Smooth muscle cell (in vitro differentiated cells): ENCODE results near the gene LILRA6. TPM values are rescaled to one million over a fixed set of nuclear protein-coding genes. Genes with fewer than 3 reads are reported as not detected.
"Not testable (repeated sequence)": the region's sequence is repeated elsewhere in the genome, so short reads cannot be mapped to it uniquely, and the experiment has no call there.

Source experiments
- DNase-seq: peaks from one replicate; lab custom pipeline; 2025; ENCODE audit not compliant: unreplicated experiment; lab: John Stamatoyannopoulos, UW
- H2AFZ ChIP-seq: fragments of 200-600 bp; sonication (generic); 2 replicates; pipeline ENCODE4 v1.6.0; 2016; ENCODE audit warnings: antibody characterized with exemption, low read depth, mild to moderate bottlenecking
- H3F3A ChIP-seq: fragments of 200-600 bp; sonication (generic); 2 replicates; pipeline ENCODE4 v1.6.0; 2017; ENCODE audit warnings: antibody characterized with exemption, low read depth
- H3K27ac ChIP-seq: fragments of 200-600 bp; sonication (generic); 2 replicates; pipeline ENCODE4 v1.5.1; 2016; ENCODE audit warnings: low read depth, mild to moderate bottlenecking
- H3K27me3 ChIP-seq: fragments of 200-600 bp; sonication (generic); 2 replicates; pipeline ENCODE4 v1.6.1; 2016; ENCODE audit warnings: low read depth, mild to moderate bottlenecking
- H3K36me3 ChIP-seq: fragments of 200-600 bp; sonication (generic); 2 replicates; pipeline ENCODE4 v1.5.1; 2016; ENCODE audit warnings: low read depth
- H3K4me1 ChIP-seq: fragments of 200-600 bp; sonication (generic); 2 replicates; pipeline ENCODE4 v1.5.1; 2016; ENCODE audit warnings: low read depth
- H3K4me2 ChIP-seq: fragments of 200-600 bp; sonication (generic); 2 replicates; pipeline ENCODE4 v1.6.0; 2016; ENCODE audit warnings: mild to moderate bottlenecking
- H3K4me3 ChIP-seq: fragments of 200-600 bp; sonication (generic); 2 replicates; pipeline ENCODE4 v1.5.1; 2016; ENCODE audit warnings: mild to moderate bottlenecking
- H3K79me2 ChIP-seq: fragments of 200-600 bp; sonication (generic); 2 replicates; pipeline ENCODE4 v1.6.0; 2016; ENCODE audit warnings: low read depth, mild to moderate bottlenecking
- H3K9ac ChIP-seq: fragments of 200-600 bp; sonication (generic); 2 replicates; pipeline ENCODE4 v1.6.0; 2016; ENCODE audit warnings: low read depth
- H3K9me3 ChIP-seq: fragments of 200-600 bp; sonication (generic); replicated peaks from 2 replicates; pipeline ENCODE4 v1.5.1; 2016; ENCODE audit warnings: low read depth
- H4K20me1 ChIP-seq: fragments of 200-600 bp; sonication (generic); 2 replicates; pipeline ENCODE4 v1.6.0; 2016; ENCODE audit warnings: low read depth
- WGBS: methylation state at CpG from one replicate; pipeline ENCODE4 v1.1.7; 2016; ENCODE audit warnings: low lambda C conversion rate; 5-methylcytosine and 5-hydroxymethylcytosine counted together
- polyA plus RNA-seq: library from polyadenylated mRNA; unstranded; fragments of >200 nt; fragmentation: Nextera tagmentation; extraction: Ambion mirVana; gene quantifications from 2 replicates; pipeline ENCODE4 v1.2.1, GENCODE V29; 2016
- total RNA-seq: library from RNA; depleted of rRNA; stranded (reverse); fragments of >200 nt; gene quantifications from 2 replicates; pipeline ENCODE4 v1.2.3, GENCODE V29; 2014
- TF ChIP-seq, protein P1 (sequence below): fragments of 200-600 bp; sonication (generic); IDR thresholded peaks from 2 replicates; pipeline ENCODE4 v1.5.1; 2017; ENCODE audit warnings: borderline replicate concordance, mild to moderate bottlenecking, antibody characterized with exemption; ENCODE audit not compliant: insufficient read depth, poor library complexity, severe bottlenecking

Gene LILRA6
- total and polyA plus RNA-seq, 2 experiments from 2014 or later: not detected

DNA sequence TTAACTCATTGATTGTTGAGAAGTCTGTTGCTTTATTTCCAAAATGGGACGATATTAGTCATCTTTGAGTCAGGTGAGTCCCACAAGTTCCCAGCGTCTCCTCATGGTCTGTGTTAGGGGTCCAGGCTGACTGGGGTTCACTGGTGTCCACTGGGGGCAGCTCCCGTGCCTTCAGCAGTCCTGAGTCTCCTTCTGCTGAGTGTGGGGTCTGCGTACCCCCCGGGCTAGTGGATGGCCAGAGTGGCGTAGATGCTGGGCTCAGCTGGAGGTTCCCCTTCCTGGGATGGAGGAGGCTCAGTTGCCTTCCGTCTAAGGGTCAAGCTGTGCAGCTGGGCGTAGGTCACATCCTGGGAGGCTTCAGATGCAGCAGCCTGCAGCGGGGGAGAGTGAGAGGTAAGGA, 25.7 kb downstream of the LILRA6 start:
- no peaks in the 10 kb centered on the region for H3F3A ChIP-seq
- H3K27me3 ChIP-seq: no peaks in the 10 kb centered on the region
- H2AFZ ChIP-seq: no peak overlapping the region
- WGBS: 92% methylated on average over 8 of the region's 9 CpGs
- H3K4me3 ChIP-seq: no peak overlapping the region
- H3K4me2 ChIP-seq: no peak overlapping the region
- no peak overlapping the region for H3K9ac ChIP-seq
- no peaks in the 10 kb centered on the region for H3K36me3 ChIP-seq
- TF ChIP-seq, protein P1, sequence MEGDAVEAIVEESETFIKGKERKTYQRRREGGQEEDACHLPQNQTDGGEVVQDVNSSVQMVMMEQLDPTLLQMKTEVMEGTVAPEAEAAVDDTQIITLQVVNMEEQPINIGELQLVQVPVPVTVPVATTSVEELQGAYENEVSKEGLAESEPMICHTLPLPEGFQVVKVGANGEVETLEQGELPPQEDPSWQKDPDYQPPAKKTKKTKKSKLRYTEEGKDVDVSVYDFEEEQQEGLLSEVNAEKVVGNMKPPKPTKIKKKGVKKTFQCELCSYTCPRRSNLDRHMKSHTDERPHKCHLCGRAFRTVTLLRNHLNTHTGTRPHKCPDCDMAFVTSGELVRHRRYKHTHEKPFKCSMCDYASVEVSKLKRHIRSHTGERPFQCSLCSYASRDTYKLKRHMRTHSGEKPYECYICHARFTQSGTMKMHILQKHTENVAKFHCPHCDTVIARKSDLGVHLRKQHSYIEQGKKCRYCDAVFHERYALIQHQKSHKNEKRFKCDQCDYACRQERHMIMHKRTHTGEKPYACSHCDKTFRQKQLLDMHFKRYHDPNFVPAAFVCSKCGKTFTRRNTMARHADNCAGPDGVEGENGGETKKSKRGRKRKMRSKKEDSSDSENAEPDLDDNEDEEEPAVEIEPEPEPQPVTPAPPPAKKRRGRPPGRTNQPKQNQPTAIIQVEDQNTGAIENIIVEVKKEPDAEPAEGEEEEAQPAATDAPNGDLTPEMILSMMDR: no peak
- peaks cover 4% of the 10 kb centered on the region for H3K79me2 ChIP-seq
- H3K9me3 ChIP-seq: no peaks in the 10 kb centered on the region
- H3K27ac ChIP-seq: no peak overlapping the region
- H3K4me1 ChIP-seq: no peaks in the 10 kb centered on the region
- peaks cover 35% of the 10 kb centered on the region for H4K20me1 ChIP-seq
- no peak for DNase-seq

DNA sequence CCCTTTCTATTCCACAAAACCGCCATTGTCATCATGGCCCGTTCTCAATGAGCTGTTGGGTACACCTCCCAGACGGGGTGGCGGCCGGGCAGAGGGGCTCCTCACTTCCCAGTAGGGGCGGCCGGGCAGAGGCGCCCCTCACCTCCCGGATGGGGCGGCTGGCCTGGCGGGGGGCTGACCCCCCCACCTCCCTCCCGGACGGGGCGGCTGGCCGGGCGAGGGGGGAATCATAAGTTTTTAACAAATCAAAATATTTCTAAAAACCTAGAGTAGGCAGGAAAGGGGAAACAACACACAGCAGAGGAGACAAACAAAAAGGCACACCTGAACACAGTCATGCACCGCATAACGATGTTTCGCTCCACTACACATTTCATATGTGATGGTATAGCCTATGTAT, 27.9 kb downstream of the LILRA6 start:
- H3K4me2 ChIP-seq, H3K36me3 ChIP-seq, H3K9me3 ChIP-seq, H3K79me2 ChIP-seq, H3K4me3 ChIP-seq, DNase-seq, H3K9ac ChIP-seq, H3K27ac ChIP-seq, H3K4me1 ChIP-seq, H3K27me3 ChIP-seq, H2AFZ ChIP-seq: not testable (repeated sequence)
- H3F3A ChIP-seq: peaks cover 11% of the 10 kb centered on the region
- WGBS: 98% methylated on average over 10 of the region's 19 CpGs
- peaks cover 57% of the 10 kb centered on the region for H4K20me1 ChIP-seq

DNA sequence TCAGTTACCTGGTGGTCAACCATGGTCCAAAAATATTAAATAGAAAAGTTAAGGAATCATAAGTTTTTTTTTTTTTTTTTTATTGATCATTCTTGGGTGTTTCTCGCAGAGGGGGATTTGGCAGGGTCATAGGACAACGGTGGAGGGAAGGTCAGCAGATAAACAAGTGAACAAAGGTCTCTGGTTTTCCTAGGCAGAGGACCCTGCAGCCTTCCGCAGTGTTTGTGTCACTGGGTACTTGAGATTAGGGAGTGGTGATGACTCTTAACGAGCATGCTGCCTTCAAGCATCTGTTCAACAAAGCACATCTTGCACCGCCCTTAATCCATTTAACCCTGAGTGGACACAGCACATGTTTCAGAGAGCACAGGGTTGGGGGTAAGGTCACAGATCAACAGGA, 28.4 kb downstream of the LILRA6 start:
- not testable (repeated sequence) for H3K4me3 ChIP-seq, H2AFZ ChIP-seq, H3K27ac ChIP-seq, H3K4me2 ChIP-seq, H3K9ac ChIP-seq, H3K27me3 ChIP-seq, H3K79me2 ChIP-seq, DNase-seq, H3K4me1 ChIP-seq, H3K9me3 ChIP-seq, H3K36me3 ChIP-seq
- H4K20me1 ChIP-seq: peaks cover 62% of the 10 kb centered on the region
- WGBS: 75% methylated on average over 5 of the region's 5 CpGs
- H3F3A ChIP-seq: peaks cover 16% of the 10 kb centered on the region

DNA sequence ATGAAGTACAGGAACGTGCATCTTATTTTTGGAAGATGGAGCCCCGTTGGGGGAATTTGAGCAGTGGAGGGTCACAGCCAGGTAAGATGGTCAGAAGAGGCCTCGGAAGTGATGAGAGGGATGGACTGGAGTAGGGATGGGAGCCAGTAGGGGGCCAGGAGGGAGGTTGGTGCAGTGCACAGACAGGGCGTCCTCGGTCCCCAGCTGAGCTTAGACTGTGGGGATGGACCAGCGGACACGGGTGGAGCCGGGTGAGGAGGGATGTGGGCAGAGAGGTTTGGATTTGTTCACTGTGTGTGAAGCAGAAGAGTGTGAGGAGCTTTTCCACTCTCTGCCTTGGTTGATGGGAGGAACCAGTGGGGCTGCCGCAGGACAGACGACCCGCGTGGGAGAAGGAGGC, 31.4 kb downstream of the LILRA6 start:
- WGBS: 86% methylated on average over 12 of the region's 12 CpGs
- Histone ChIP-seq H3K27me3 (no peaks in the 10 kb centered on the region), H3F3A (peaks cover 44% of the 10 kb centered on the region), H4K20me1 (peaks cover 85% of the 10 kb centered on the region), H3K79me2 (peaks cover 10% of the 10 kb centered on the region), H3K9ac (no peak overlapping the region), H3K36me3 (no peaks in the 10 kb centered on the region), H3K4me1 (peaks cover 6% of the 10 kb centered on the region), H3K27ac (peak overlapping the region; percentile 20), H2AFZ (no peak overlapping the region), H3K4me3 (no peak overlapping the region), H3K9me3 (no peaks in the 10 kb centered on the region), H3K4me2 (no peak overlapping the region)
- TF ChIP-seq, protein P1: no peak
- DNase-seq: no peak
